H1 (cell line): ENCODE results near the gene AAGAB. TPM values are rescaled to one million over a fixed set of nuclear protein-coding genes. Genes with fewer than 3 reads are reported as not detected.

ENCODE experiments used
- CHD1 ChIP-seq: IDR thresholded peaks from 2 replicates; pipeline ENCODE4 v1.6.1; 2012; ENCODE audit warnings: low read depth, low read length, improper control_type of control experiment
- TAF7 ChIP-seq: optimal IDR thresholded peaks from 2 replicates; pipeline ENCODE3; 2011; ENCODE audit warnings: low read depth, mild to moderate bottlenecking, inconsistent platforms, low read length, moderate library complexity, borderline replicate concordance
- polyA plus RNA-seq, 7 experiments: library from polyadenylated mRNA; depleted of rRNA in 3 of 7; stranded (reverse) in 5 of 7; unstranded in 2 of 7; fragments of >200 nt in 5 of 7; fragments of 200-250 nt in 2 of 7; gene quantifications; 1 replicate in 5 of 7; 2 replicates in 1 of 7; 4 replicates in 1 of 7; pipeline versions ENCODE4 v1.2.1 to v1.2.3, GENCODE V29; 2011 to 2013; ENCODE audit warnings: missing spikeins in 2 of 7, mixed read lengths in 2 of 7
- total RNA-seq: library from RNA; stranded (reverse); fragmentation: NEBNext Ultra II Directional; extraction: Animal tissue kit (Norgen Biotek cat#: 25700); gene quantifications from 2 replicates; pipeline ENCODE4 v1.2.1, GENCODE V29; 2021

AAGAB gene
- total and polyA plus RNA-seq, 2 of the 8 experiments (the other 6 are each of a cell fraction or from before 2014, with no cell fraction given): 20.1 to 45.9 TPM

GRCh38 chr15:67161412-67161811 is 93.0 kb downstream of the AAGAB start (continued):
- TF ChIP-seq CHD1 (no peak), TAF7 (no peak)
